NCI-H187 (cell line): ENCODE results near the gene TP53BP2.
"Not testable (repeated sequence)": the region's sequence is repeated elsewhere in the genome, so short reads cannot be mapped to it uniquely, and the experiment has no call there.

ENCODE experiments used
- DNase-seq, 2 experiments: peaks; one replicate each; lab custom pipeline; 2025; lab: John Stamatoyannopoulos, UW

TP53BP2 gene

GRCh38 chr1:223739366-223740037, 106.2 kb downstream of the TP53BP2 start:
- DNase-seq, result no peak

GRCh38 chr1:223738465-223739365, 107.0 kb downstream of the TP53BP2 start:
- no peak for DNase-seq

GRCh38 chr1:223737342-223737741, 108.4 kb downstream of the TP53BP2 start:
- no peak for DNase-seq

- DNase-seq, result not testable (repeated sequence)
Measured at GRCh38 chr1:223736638-223737037, 109.1 kb downstream of the TP53BP2 start.

GRCh38 chr1:223733898-223734852, 111.6 kb downstream of the TP53BP2 start:
- no peak for DNase-seq

- no peak for DNase-seq
Measured at GRCh38 chr1:223732993-223733798, 112.6 kb downstream of the TP53BP2 start.

- DNase-seq, result no peak
Measured at GRCh38 chr1:223731133-223731770, 114.5 kb downstream of the TP53BP2 start.

- DNase-seq, result no peak
Measured at GRCh38 chr1:223730479-223731132, 115.1 kb downstream of the TP53BP2 start.

- DNase-seq, result no peak
Measured at GRCh38 chr1:223729906-223730305, 115.8 kb downstream of the TP53BP2 start.
